Activated CD4-positive, alpha-beta T cell treated with anti-CD3 and anti-CD28 coated beads, Interleukin-2, amount 50 U/mL, for 1 hour (primary cell): Measurements from ENCODE around the gene NEU4.
"Not testable (repeated sequence)": the region's sequence is repeated elsewhere in the genome, so short reads cannot be mapped to it uniquely, and the experiment has no call there.

Experiments
- DNase-seq: peaks from one replicate; pipeline ENCODE4 v3.0.0-alpha.2; 2020

NEU4 gene

GRCh38 chr2:241814393-241814642 is 5.3 kb downstream of the NEU4 start:
- no peak for DNase-seq

DNA sequence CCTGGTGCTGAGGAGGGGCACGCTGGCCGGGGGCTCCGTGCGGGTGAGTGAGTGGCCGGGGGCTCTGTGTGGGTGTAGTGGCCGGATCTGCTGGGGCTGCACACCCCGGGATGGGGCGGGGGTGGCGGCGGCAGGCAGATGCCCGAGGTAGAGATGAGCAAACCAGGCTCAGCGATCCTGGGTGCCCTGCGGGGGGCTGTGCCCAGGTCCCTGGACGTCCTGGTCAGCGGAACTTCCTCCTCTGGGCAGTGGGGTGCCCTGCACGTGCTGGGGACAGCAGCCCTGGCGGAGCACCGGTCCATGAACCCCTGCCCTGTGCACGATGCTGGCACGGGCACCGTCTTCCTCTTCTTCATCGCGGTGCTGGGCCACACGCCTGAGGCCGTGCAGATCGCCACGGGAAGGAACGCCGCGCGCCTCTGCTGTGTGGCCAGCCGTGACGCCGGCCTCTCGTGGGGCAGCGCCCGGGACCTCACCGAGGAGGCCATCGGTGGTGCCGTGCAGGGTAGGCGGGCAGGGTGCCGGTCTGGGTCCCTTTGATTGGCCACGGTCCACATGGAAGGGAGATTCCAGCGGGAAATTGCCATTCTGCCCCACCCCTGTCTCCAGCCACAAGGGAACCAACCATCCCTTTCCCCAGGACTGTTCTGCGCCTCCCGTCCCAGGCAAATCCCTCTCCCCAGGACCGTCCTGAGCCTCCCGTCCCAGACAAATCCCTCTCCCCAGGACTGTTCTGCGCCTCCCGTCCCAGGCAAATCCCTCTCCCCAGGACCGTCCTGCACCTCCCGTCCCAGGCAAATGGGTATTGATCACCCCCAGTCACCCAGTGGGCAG is 5.9 kb downstream of the NEU4 start:
- DNase-seq, result no peak

GRCh38 chr2:241815477-241816430 is 6.8 kb downstream of the NEU4 start:
- DNase-seq, result no peak

DNA sequence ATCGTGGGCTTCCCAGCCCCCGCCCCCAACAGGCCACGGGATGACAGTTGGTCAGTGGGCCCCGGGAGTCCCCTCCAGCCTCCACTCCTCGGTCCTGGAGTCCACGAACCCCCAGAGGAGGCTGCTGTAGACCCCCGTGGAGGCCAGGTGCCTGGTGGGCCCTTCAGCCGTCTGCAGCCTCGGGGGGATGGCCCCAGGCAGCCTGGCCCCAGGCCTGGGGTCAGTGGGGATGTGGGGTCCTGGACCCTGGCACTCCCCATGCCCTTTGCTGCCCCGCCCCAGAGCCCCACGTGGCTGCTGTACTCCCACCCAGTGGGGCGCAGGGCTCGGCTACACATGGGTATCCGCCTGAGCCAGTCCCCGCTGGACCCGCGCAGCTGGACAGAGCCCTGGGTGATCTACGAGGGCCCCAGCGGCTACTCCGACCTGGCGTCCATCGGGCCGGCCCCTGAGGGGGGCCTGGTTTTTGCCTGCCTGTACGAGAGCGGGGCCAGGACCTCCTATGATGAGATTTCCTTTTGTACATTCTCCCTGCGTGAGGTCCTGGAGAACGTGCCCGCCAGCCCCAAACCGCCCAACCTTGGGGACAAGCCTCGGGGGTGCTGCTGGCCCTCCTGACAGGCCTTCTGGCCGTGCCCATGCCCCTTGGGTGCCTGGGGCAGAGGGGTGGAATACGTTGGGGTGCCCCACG is 7.6 kb downstream of the NEU4 start:
- DNase-seq, result no peak

DNA sequence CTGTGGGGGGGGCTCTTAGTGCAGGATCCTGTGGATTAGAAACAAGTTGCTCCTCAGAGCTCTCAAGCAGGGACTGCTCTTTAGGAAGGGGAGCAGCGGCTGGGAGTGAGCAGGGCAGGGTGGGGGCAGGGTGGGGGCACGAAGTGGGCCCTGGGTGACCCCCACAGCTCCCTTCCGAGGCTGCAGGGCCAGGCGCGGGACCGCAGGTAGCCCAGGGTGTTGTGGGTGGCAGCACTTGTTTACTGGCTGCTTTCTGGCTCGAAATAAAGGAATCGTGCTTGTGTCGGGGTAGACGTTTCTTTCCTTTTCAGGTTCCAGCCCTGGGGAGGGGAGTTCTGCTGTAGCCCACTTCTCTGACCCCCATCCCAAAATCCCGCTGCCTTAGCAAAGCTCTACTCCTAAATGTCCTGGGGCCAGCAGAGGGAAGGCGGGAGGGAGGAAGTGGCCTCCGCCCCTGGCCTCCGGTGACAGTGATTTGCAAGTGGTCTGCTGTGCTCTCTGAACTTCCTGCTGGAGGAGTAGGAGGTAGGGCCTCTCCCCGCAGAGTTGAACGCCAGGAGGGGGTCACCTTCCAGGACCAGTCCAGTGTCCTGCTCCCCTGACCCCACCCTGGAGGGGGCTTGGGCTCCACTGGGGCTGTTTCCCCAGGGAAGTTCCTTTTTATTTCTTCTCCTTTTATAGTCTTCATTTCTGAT is 8.3 kb downstream of the NEU4 start:
- no peak for DNase-seq

GRCh38 chr2:241817821-241818215 is 8.8 kb downstream of the NEU4 start:
- DNase-seq, result not testable (repeated sequence)

DNA sequence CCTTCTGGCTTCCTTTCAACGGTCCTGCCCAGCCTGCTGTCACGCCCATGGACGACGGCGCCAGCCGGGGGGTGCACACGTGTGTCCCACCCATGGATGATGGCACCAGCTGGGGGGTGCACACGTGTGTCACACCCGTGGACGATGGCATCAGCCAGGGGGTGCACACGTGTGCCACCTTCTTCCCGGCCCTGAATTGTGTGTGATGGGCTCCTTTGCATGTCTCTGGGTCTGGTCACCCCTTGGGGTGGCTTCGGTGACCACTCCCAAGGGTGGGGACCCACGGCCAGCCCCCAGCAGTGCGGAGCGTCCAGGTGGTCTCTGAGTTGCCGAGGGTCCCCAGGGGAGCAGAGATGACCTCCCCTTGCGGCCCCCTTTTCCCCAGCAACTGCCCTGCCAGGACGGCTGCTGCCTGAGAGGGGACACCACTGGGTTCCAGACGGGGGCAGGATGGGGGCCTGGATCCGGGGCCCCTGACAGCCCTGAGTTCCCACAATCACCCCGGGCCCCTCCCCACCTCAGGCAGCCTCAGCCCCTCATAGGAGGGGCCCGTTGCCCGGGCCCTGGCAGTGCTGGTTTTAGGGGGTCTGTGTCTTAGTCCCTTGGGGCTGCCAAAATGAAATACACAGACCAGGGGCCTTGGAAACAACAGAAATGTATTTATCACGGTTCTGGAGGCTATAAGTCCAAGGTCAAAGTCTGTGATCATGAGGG is 9.4 kb downstream of the NEU4 start:
- no peak for DNase-seq

DNA sequence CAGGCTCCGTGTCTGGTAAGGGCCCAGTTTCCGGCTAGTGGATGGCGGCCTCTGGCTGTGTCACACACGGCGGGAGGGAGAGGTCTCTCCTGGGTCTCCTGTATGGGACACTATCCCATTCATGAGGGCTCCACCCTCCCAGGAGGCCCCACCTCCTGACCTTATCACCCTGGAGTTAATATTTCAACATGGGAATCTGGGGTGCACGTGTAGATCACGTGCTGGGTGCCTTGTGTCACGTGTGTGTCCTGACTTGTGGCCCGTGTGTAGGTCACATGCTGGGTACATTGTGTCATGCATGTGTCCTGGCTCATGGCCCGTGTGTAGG is 9.9 kb downstream of the NEU4 start:
- DNase-seq, result no peak

DNA sequence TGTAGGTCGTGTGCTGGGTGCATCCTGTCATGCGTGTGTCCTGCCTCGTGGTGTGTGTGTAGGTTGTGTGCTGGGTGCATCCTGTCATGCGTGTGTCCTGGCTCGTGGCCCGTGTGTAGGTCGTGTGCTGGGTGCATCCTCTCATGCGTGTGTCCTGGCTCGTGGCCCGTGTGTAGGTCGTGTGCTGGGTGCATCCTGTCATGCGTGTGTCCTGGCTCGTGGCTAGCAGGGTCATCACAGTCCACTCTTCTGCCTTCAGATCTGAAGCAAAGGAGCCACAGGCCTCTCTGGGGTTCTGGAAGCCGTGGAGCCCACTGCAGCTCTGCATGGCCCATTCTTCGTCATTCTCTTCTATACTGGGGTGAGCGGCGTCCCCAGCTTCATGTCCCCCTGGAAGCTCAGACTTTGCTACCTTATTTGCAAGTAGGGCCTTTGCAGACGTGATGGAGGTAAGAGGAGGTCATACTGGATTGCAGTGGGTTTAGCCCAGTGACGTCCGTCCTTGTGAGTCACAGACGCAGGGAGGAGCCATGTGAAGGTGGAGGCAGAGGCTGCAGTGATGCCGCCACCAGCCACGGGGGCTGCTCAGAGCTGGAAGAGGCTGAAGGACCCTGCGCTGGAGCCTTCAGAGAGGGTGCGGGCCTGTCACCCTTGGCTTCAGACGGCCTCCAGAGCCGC is 11.1 kb downstream of the NEU4 start:
- not testable (repeated sequence) for DNase-seq

GRCh38 chr2:241820625-241821384 is 11.8 kb downstream of the NEU4 start:
- DNase-seq, result no peak

GRCh38 chr2:241821460-241822263 is 12.7 kb downstream of the NEU4 start:
- DNase-seq, result no peak

DNA sequence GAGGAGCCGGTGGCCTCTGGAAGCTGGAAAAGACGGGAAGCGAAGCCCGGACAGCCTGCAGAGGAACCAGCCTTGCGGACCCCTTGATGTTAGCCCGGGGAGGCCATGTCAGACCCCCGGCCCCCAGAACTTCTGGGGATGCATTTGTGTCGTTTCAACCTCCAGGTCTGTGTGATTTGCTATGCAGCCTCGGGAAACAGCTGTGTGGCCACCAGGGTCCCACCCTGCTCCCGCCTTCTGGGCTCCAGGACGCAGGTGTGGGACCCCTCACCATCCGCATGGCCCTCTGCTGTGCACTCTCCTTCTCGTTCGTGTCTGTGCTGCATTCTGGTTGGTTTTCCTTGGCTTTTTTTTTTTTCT is 13.3 kb downstream of the NEU4 start:
- DNase-seq, result no peak

GRCh38 chr2:241823531-241824437 is 14.8 kb downstream of the NEU4 start:
- not testable (repeated sequence) for DNase-seq

DNA sequence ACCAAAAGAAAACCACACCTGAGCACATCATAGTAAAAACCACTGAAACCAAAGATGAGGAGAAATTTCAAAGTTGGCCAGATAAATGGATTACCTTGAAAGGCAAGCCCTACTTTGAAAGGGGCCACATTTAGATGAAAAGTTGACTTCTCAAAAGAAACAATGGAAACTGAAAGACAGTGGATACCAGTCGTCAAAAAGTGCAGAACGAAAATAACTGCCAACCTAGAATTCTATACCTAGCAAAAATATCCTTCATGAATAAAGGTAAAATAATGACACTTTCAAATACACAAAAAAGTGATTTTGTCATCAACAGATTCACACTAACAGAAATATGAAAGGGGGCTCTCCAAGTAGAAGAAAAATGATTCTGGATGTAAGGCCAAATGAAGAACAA is 18.4 kb downstream of the NEU4 start:
- no peak for DNase-seq

- no peak for DNase-seq
Observed at GRCh38 chr2:241833101-241833663, 24.2 kb downstream of the NEU4 start.

DNA sequence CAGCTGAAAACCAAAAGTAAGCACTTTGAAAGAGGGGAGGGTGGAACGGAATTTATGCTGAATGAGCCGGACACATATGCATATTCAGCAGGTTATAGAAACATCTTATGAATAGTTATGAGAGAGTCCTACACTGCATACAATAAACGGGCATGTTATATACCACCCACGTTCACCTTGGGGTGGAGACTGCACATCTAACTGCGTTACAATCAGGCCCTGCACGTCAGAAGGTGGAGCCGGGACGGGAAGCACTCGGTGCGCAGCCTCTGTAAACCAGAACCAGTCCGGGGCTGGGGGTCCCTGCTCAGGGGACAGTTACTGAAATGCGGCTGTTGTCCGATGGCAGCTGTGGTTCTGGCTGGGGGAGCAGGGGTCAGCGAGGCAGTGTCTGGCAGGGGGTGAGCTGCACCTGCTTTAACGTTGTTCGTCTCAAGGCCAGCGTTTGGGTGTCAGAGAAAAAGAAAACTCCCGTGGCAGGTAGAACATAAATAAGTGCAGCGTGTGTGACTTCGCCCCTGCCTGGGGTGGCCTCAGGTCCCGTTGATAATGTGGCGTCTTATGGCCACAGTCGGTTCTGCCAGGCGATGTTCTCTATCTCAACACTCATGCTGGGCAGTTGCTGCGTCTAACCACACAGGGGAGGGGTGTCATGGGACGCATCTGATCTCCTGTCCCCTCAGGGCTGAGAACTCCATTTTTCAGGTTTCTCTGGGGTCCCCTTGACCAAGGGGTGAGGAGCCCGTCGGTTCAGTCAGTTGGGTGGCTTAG is 24.9 kb downstream of the NEU4 start:
- not testable (repeated sequence) for DNase-seq

DNA sequence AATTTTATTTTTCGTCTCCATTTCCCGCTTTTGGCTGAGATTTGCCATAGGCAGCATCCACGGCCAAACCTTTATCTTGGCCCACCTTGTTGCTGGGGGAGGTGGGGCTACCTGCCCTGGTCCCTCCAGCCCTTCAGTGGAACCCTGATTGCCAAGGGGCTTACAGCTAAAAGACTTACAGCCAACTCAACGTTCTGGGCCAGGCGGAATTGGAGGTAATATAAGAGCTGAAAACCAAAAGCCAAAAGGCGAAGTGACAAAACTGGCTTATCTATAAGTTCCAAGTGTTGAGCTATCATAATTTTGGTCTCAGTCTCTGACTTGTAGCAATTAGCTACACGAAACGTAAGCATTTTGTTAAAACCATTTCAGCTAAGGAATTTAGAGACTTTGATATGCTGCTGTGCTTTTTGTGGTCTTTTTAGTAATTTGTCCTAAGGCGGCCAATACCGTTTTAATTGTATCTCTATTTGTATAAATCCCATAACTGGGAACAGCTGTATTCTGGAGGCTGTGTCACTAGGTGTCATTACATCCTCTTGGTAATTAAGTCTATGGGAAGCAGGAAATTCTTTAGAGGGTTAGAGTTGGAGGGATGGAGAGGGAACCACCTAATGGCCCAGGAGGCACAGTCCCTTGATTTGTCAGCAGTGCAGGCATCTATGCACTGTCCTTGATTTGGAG is 25.7 kb downstream of the NEU4 start:
- DNase-seq, result no peak
